DMS53 treated with DMSO at 0.1 percent for 48 hours (cell line): ENCODE data around the gene LRP1.

Experiments used
- DNase-seq: peaks from one replicate; lab custom pipeline; 2025; ENCODE audit not compliant: unreplicated experiment; lab: John Stamatoyannopoulos, UW

Gene LRP1

GRCh38 chr12:57233357-57234232 lies 105.3 kb downstream of the LRP1 start:
- DNase-seq, result no peak

- no peak for DNase-seq
Observed at GRCh38 chr12:57234233-57234570, 105.9 kb downstream of the LRP1 start.

GRCh38 chr12:57234571-57235016 lies 106.3 kb downstream of the LRP1 start:
- no peak for DNase-seq

GRCh38 chr12:57235017-57235727 lies 106.9 kb downstream of the LRP1 start:
- DNase-seq, result no peak

- no peak for DNase-seq
Observed at GRCh38 chr12:57235728-57236131, 107.4 kb downstream of the LRP1 start.

GRCh38 chr12:57236201-57236924 lies 108.1 kb downstream of the LRP1 start:
- no peak for DNase-seq

GRCh38 chr12:57236925-57237595 lies 108.8 kb downstream of the LRP1 start:
- no peak for DNase-seq

GRCh38 chr12:57237596-57237931 lies 109.3 kb downstream of the LRP1 start:
- peak; percentile 63 for DNase-seq

GRCh38 chr12:57237932-57238853 lies 109.9 kb downstream of the LRP1 start:
- DNase-seq, result peak; percentile 66

GRCh38 chr12:57238854-57239554 lies 110.7 kb downstream of the LRP1 start:
- peak; percentile 92 for DNase-seq

- DNase-seq, result peak; percentile 66
Observed at GRCh38 chr12:57239587-57240065, 111.3 kb downstream of the LRP1 start.

GRCh38 chr12:57240066-57240921 lies 112.0 kb downstream of the LRP1 start:
- peak; percentile 91 for DNase-seq

- DNase-seq, result peak; percentile 73
Observed at GRCh38 chr12:57240926-57241401, 112.7 kb downstream of the LRP1 start.

GRCh38 chr12:57241402-57242310 lies 113.4 kb downstream of the LRP1 start:
- DNase-seq, result no peak

- peak; percentile 81 for DNase-seq
Observed at GRCh38 chr12:57242329-57242690, 114.0 kb downstream of the LRP1 start.

- peak; percentile 95 for DNase-seq
Observed at GRCh38 chr12:57242691-57243454, 114.6 kb downstream of the LRP1 start.
